Colon (tissue), 2 donors: ENCODE data around the gene ROCK2.
A peak's percentile ranks its signal among the peaks of the same experiment; 100 is the strongest.
"Not testable (repeated sequence)": the region's sequence is repeated elsewhere in the genome, so short reads cannot be mapped to it uniquely, and the experiment has no call there.

Experiments
- FAIRE-seq: peaks from 2 replicates; lab custom pipeline; 2012; peaks lifted over from hg19 to GRCh38; lab: Jason Lieb, UNC
- donor health status: control.
- donor health status: control.

ROCK2 gene

GRCh38 chr2:11340717-11341116 lies 3.7 kb downstream of the ROCK2 start:
- no peak for FAIRE-seq

GRCh38 chr2:11339508-11340083 lies 4.8 kb downstream of the ROCK2 start:
- no peak for FAIRE-seq

- FAIRE-seq, result no peak
These were observed 5.9 kb downstream of the ROCK2 start for GRCh38 chr2:11338580-11338979.

- FAIRE-seq, result no peak
These were observed 6.5 kb downstream of the ROCK2 start for GRCh38 chr2:11337909-11338308.

GRCh38 chr2:11336189-11336588 lies 8.2 kb downstream of the ROCK2 start:
- FAIRE-seq, result no peak

- FAIRE-seq, result no peak
These were observed 10.8 kb downstream of the ROCK2 start for GRCh38 chr2:11333427-11334183.

GRCh38 chr2:11332596-11332995 lies 11.8 kb downstream of the ROCK2 start:
- no peak for FAIRE-seq

GRCh38 chr2:11330457-11331142 lies 13.8 kb downstream of the ROCK2 start:
- no peak for FAIRE-seq

- no peak for FAIRE-seq
These were observed 14.7 kb downstream of the ROCK2 start for GRCh38 chr2:11329776-11330175.

GRCh38 chr2:11328522-11328921 lies 15.9 kb downstream of the ROCK2 start:
- not testable (repeated sequence) for FAIRE-seq

GRCh38 chr2:11327871-11328270 lies 16.6 kb downstream of the ROCK2 start:
- no peak for FAIRE-seq

GRCh38 chr2:11326677-11327211 lies 17.7 kb downstream of the ROCK2 start:
- no peak for FAIRE-seq

GRCh38 chr2:11325961-11326676 lies 18.3 kb downstream of the ROCK2 start:
- no peak for FAIRE-seq

GRCh38 chr2:11321847-11322246 lies 22.6 kb downstream of the ROCK2 start:
- FAIRE-seq, result no peak

- no peak for FAIRE-seq
These were observed 23.5 kb downstream of the ROCK2 start for GRCh38 chr2:11320698-11321492.

- no peak for FAIRE-seq
These were observed 24.5 kb downstream of the ROCK2 start for GRCh38 chr2:11319939-11320338.

GRCh38 chr2:11315074-11315705 lies 29.2 kb downstream of the ROCK2 start:
- peak; percentile 78 for FAIRE-seq

- FAIRE-seq, result no peak
These were observed 29.9 kb downstream of the ROCK2 start for GRCh38 chr2:11314487-11314886.

- FAIRE-seq, result no peak
These were observed 31.5 kb downstream of the ROCK2 start for GRCh38 chr2:11312770-11313471.

GRCh38 chr2:11311543-11311942 lies 32.9 kb downstream of the ROCK2 start:
- no peak for FAIRE-seq
